ENCODE measurements around the gene TNPO1.
"Not testable (repeated sequence)": the region's sequence is repeated elsewhere in the genome, so short reads cannot be mapped to it uniquely, and the experiment has no call there.

Gene TNPO1

GRCh38 chr5:72917371-72917776 lies 100.9 kb downstream of the TNPO1 start:
- H3K4me3 ChIP-seq (ENCODE audit: low read length): no peak overlapping the region
- no peak for TF ChIP-seq CTCF (IDR thresholded peaks at IDR 0.05; ENCODE audit: insufficient read depth, low read depth, low read length, missing control alignments)
- DNase-seq (ENCODE audit: low read depth): no peak

GRCh38 chr5:72920690-72921502 lies 104.4 kb downstream of the TNPO1 start:
- peak; percentile 44 for DNase-seq (ENCODE audit: low read depth)
- TF ChIP-seq CTCF (IDR thresholded peaks at IDR 0.05; ENCODE audit: insufficient read depth, low read depth, low read length, missing control alignments): peak; percentile 42

GRCh38 chr5:72921886-72922285 lies 105.4 kb downstream of the TNPO1 start:
- no peak overlapping the region for H3K4me3 ChIP-seq (ENCODE audit: low read length)
- TF ChIP-seq CTCF (IDR thresholded peaks at IDR 0.05; ENCODE audit: insufficient read depth, low read depth, low read length, missing control alignments): no peak
- peak; percentile 11 for DNase-seq (ENCODE audit: low read depth)

More at GRCh38 chr5:72920690-72921502, 104.4 kb downstream of the TNPO1 start:
- H3K4me3 ChIP-seq (ENCODE audit: low read length): no peak overlapping the region

GRCh38 chr5:72922422-72922821 lies 106.0 kb downstream of the TNPO1 start:
- no peak for DNase-seq (ENCODE audit: low read depth)
- no peak overlapping the region for H3K4me3 ChIP-seq (ENCODE audit: low read length)
- TF ChIP-seq CTCF (IDR thresholded peaks at IDR 0.05; ENCODE audit: insufficient read depth, low read depth, low read length, missing control alignments): no peak

- H3K4me3 ChIP-seq (ENCODE audit: low read length): no peak overlapping the region
- TF ChIP-seq CTCF (IDR thresholded peaks at IDR 0.05; ENCODE audit: insufficient read depth, low read depth, low read length, missing control alignments): no peak
- DNase-seq (ENCODE audit: low read depth): no peak
Observed at GRCh38 chr5:72925336-72926010, 109.0 kb downstream of the TNPO1 start.

GRCh38 chr5:72932686-72933085 lies 116.2 kb downstream of the TNPO1 start:
- H3K4me3 ChIP-seq (ENCODE audit: low read length); DNase-seq (ENCODE audit: low read depth): not testable (repeated sequence)

GRCh38 chr5:72934953-72935725 lies 118.7 kb downstream of the TNPO1 start:
- H3K4me3 ChIP-seq (ENCODE audit: low read length); DNase-seq (ENCODE audit: low read depth): not testable (repeated sequence)
